RWPE2 (cell line): ENCODE measurements around the gene CCNB3.

Experiments
- ATAC-seq: fragments of 200-7000 bp; cut with Tn5 transposase; 3 replicates; pipeline ENCODE4 v1.9.1; 2021; ENCODE audit warnings: low read depth
- DNase-seq: peaks from one replicate; pipeline ENCODE4 v3.0.0-alpha.2; 2020; ENCODE audit warnings: low spot score
- H3K27ac ChIP-seq: fragments of 450-650 bp; 2 replicates; pipeline ENCODE4 v1.5.1; 2017; ENCODE audit warnings: mild to moderate bottlenecking; ENCODE audit not compliant: poor library complexity, severe bottlenecking
- H3K27me3 ChIP-seq: fragments of 250-450 bp; sonication (Bioruptor Pico); 2 replicates; pipeline ENCODE4 v1.5.1; 2021; ENCODE audit warnings: mild to moderate bottlenecking, moderate library complexity; ENCODE audit not compliant: insufficient read depth, poor library complexity, severe bottlenecking
- H3K36me3 ChIP-seq: fragments of 250-450 bp; sonication (Bioruptor Pico); 2 replicates; pipeline ENCODE4 v1.5.1; 2020; ENCODE audit warnings: low read depth, mild to moderate bottlenecking, moderate library complexity
- H3K4me1 ChIP-seq: fragments of 250-450 bp; sonication (Bioruptor Pico); 2 replicates; pipeline ENCODE4 v1.5.1; 2021; ENCODE audit warnings: mild to moderate bottlenecking, moderate library complexity; ENCODE audit not compliant: insufficient read depth, poor library complexity, severe bottlenecking
- H3K4me3 ChIP-seq: fragments of 250-450 bp; sonication (Bioruptor Pico); 2 replicates; pipeline ENCODE4 v1.5.1; 2021; ENCODE audit warnings: mild to moderate bottlenecking, moderate library complexity; ENCODE audit not compliant: severe bottlenecking
- H3K9me3 ChIP-seq: fragments of 250-450 bp; sonication (Bioruptor Pico); 2 replicates; pipeline ENCODE4 v1.5.1; 2021; ENCODE audit warnings: mild to moderate bottlenecking, moderate library complexity; ENCODE audit not compliant: severe bottlenecking
- CTCF ChIP-seq: fragments of 450-650 bp; IDR thresholded peaks from one replicate; pipeline ENCODE4 v1.5.1; 2017; ENCODE audit warnings: mild to moderate bottlenecking, moderate library complexity; ENCODE audit not compliant: poor library complexity, severe bottlenecking

The CCNB3 gene

GRCh38 chrX:50165727-50166126 lies 38.8 kb upstream of the CCNB3 start:
- no peaks in the 10 kb centered on the region for H3K36me3 ChIP-seq
- no peaks in the 10 kb centered on the region for H3K9me3 ChIP-seq
- no peak overlapping the region for H3K4me3 ChIP-seq
- no peaks in the 10 kb centered on the region for H3K27me3 ChIP-seq
- no peaks in the 10 kb centered on the region for H3K4me1 ChIP-seq
- no peak for TF ChIP-seq CTCF
- H3K27ac ChIP-seq = no peak overlapping the region
- DNase-seq (no peak), ATAC-seq (no peak)

GRCh38 chrX:50167366-50167765 lies 37.2 kb upstream of the CCNB3 start:
- DNase-seq (no peak), ATAC-seq (no peak)
- TF ChIP-seq CTCF = no peak
- no peak overlapping the region for H3K4me3 ChIP-seq
- no peaks in the 10 kb centered on the region for H3K9me3 ChIP-seq
- H3K27ac ChIP-seq = no peak overlapping the region
- no peaks in the 10 kb centered on the region for H3K27me3 ChIP-seq
- no peaks in the 10 kb centered on the region for H3K36me3 ChIP-seq
- H3K4me1 ChIP-seq = no peaks in the 10 kb centered on the region

GRCh38 chrX:50168241-50168687 lies 36.3 kb upstream of the CCNB3 start:
- DNase-seq = no peak
- no peak; the same call in 2 of the 3 replicates for ATAC-seq
- no peak for TF ChIP-seq CTCF
- H3K27me3 ChIP-seq = no peaks in the 10 kb centered on the region
- no peak overlapping the region for H3K4me3 ChIP-seq
- no peaks in the 10 kb centered on the region for H3K36me3 ChIP-seq
- H3K4me1 ChIP-seq = no peaks in the 10 kb centered on the region
- no peak overlapping the region for H3K27ac ChIP-seq
- H3K9me3 ChIP-seq = no peaks in the 10 kb centered on the region

GRCh38 chrX:50169717-50170116 lies 34.8 kb upstream of the CCNB3 start:
- no peaks in the 10 kb centered on the region for H3K27me3 ChIP-seq
- H3K4me3 ChIP-seq = no peak overlapping the region
- H3K36me3 ChIP-seq = no peaks in the 10 kb centered on the region
- no peak for TF ChIP-seq CTCF
- H3K4me1 ChIP-seq = no peaks in the 10 kb centered on the region
- no peaks in the 10 kb centered on the region for H3K9me3 ChIP-seq
- no peak overlapping the region for H3K27ac ChIP-seq
- ATAC-seq (no peak), DNase-seq (no peak)

- no peaks in the 10 kb centered on the region for H3K9me3 ChIP-seq
- ATAC-seq (no peak), DNase-seq (no peak)
- no peak overlapping the region for H3K4me3 ChIP-seq
- H3K27ac ChIP-seq = no peak overlapping the region
- H3K36me3 ChIP-seq = no peaks in the 10 kb centered on the region
- no peaks in the 10 kb centered on the region for H3K4me1 ChIP-seq
- H3K27me3 ChIP-seq = no peaks in the 10 kb centered on the region
- TF ChIP-seq CTCF = no peak
These were observed 24.3 kb upstream of the CCNB3 start for GRCh38 chrX:50180073-50180940.
